WTC11 (cell line): ENCODE results near the gene KIAA0753. TPM values are rescaled to one million over a fixed set of nuclear protein-coding genes. Genes with fewer than 3 reads are reported as not detected.

ENCODE experiments used
- ARID4B ChIP-seq: sonication (generic); formaldehyde crosslinking; IDR thresholded peaks from 2 replicates; pipeline ENCODE4 v1.8.0; 2023; ENCODE audit warnings: missing genetic modification reagents, mild to moderate bottlenecking, borderline replicate concordance
- CBFB ChIP-seq: sonication (generic); formaldehyde crosslinking; IDR thresholded peaks from 2 replicates; pipeline ENCODE4 v1.8.1; 2022; ENCODE audit warnings: mild to moderate bottlenecking, low read depth, missing genetic modification reagents
- CREB1 ChIP-seq: sonication (generic); formaldehyde crosslinking; IDR thresholded peaks from 2 replicates; pipeline ENCODE4 v1.8.0; 2023; ENCODE audit warnings: mild to moderate bottlenecking, missing genetic modification reagents
- CREM ChIP-seq: sonication (generic); formaldehyde crosslinking; IDR thresholded peaks from 2 replicates; pipeline ENCODE4 v1.8.1; 2022; ENCODE audit warnings: mild to moderate bottlenecking, missing genetic modification reagents, moderate library complexity
- E2F4 ChIP-seq: sonication (generic); formaldehyde crosslinking; IDR thresholded peaks from 2 replicates; pipeline ENCODE4 v1.8.1; 2022; ENCODE audit warnings: low read depth, mild to moderate bottlenecking, moderate library complexity, missing genetic modification reagents, borderline replicate concordance
- ELF4 ChIP-seq: sonication (generic); formaldehyde crosslinking; IDR thresholded peaks from 2 replicates; pipeline ENCODE4 v1.8.1; 2022; ENCODE audit warnings: low read depth, mild to moderate bottlenecking, moderate library complexity, missing genetic modification reagents
- FOXJ3 ChIP-seq: sonication (generic); formaldehyde crosslinking; IDR thresholded peaks from 2 replicates; pipeline ENCODE4 v1.9.0; 2021; ENCODE audit warnings: missing genetic modification reagents, mild to moderate bottlenecking, borderline replicate concordance
- GRHL2 ChIP-seq: fragments of 250-450 bp; sonication (Bioruptor Pico); IDR thresholded peaks from 2 replicates; pipeline ENCODE4 v1.8.0; 2022; ENCODE audit warnings: mild to moderate bottlenecking, moderate library complexity; ENCODE audit not compliant: insufficient replicate concordance, severe bottlenecking
- HMGA2 ChIP-seq: fragments of 250-450 bp; sonication (Bioruptor Pico); IDR thresholded peaks from 2 replicates; pipeline ENCODE4 v1.4.0; 2021; ENCODE audit warnings: mild to moderate bottlenecking, moderate library complexity
- HMGXB4 ChIP-seq: sonication (generic); formaldehyde crosslinking; IDR thresholded peaks from 2 replicates; pipeline ENCODE4 v1.8.1; 2023; ENCODE audit warnings: mild to moderate bottlenecking, moderate library complexity, missing genetic modification reagents
- MXD4 ChIP-seq: fragments of 250-450 bp; sonication (Bioruptor Pico); IDR thresholded peaks from 2 replicates; pipeline ENCODE4 v1.8.0; 2021; ENCODE audit warnings: mild to moderate bottlenecking, moderate library complexity, borderline replicate concordance
- MYBL2 ChIP-seq: sonication (generic); formaldehyde crosslinking; IDR thresholded peaks from 2 replicates; pipeline ENCODE4 v1.8.1; 2023; ENCODE audit warnings: mild to moderate bottlenecking, moderate library complexity, missing genetic modification reagents
- NFATC4 ChIP-seq: fragments of 250-450 bp; sonication (Bioruptor Pico); IDR thresholded peaks from 2 replicates; pipeline ENCODE4 v1.9.0; 2021; ENCODE audit warnings: mild to moderate bottlenecking
- NFE2L1 ChIP-seq: sonication (generic); formaldehyde crosslinking; IDR thresholded peaks from 2 replicates; pipeline ENCODE4 v1.8.1; 2023; ENCODE audit warnings: missing genetic modification reagents
- NR1H2 ChIP-seq: sonication (generic); formaldehyde crosslinking; IDR thresholded peaks from 2 replicates; pipeline ENCODE4 v1.9.0; 2021; ENCODE audit warnings: mild to moderate bottlenecking, moderate library complexity, missing genetic modification reagents
- OVOL2 ChIP-seq: fragments of 250-450 bp; sonication (Bioruptor Pico); IDR thresholded peaks from 2 replicates; pipeline ENCODE4 v1.9.0; 2021; ENCODE audit warnings: mild to moderate bottlenecking, borderline replicate concordance
- PREB ChIP-seq: sonication (generic); formaldehyde crosslinking; IDR thresholded peaks from 2 replicates; pipeline ENCODE4 v1.8.1; 2022; ENCODE audit warnings: mild to moderate bottlenecking, missing genetic modification reagents, moderate library complexity, borderline replicate concordance
- SMAD4 ChIP-seq: sonication (generic); formaldehyde crosslinking; IDR thresholded peaks from 2 replicates; pipeline ENCODE4 v1.8.0; 2022; ENCODE audit warnings: mild to moderate bottlenecking, missing genetic modification reagents
- STAT6 ChIP-seq: sonication (generic); formaldehyde crosslinking; conservative IDR thresholded peaks from 2 replicates; pipeline ENCODE4 v1.8.1; 2023; ENCODE audit warnings: mild to moderate bottlenecking, low read depth, missing genetic modification reagents, moderate library complexity
- USF2 ChIP-seq: sonication (generic); formaldehyde crosslinking; IDR thresholded peaks from 2 replicates; pipeline ENCODE4 v1.8.1; 2023; ENCODE audit warnings: mild to moderate bottlenecking, missing genetic modification reagents, moderate library complexity
- ZBTB43 ChIP-seq: sonication (generic); formaldehyde crosslinking; IDR thresholded peaks from 2 replicates; pipeline ENCODE4 v1.8.1; 2023; ENCODE audit warnings: mild to moderate bottlenecking, missing genetic modification reagents
- ZNF121 ChIP-seq: sonication (generic); formaldehyde crosslinking; IDR thresholded peaks from 2 replicates; pipeline ENCODE4 v1.8.0; 2023; ENCODE audit warnings: missing genetic modification reagents
- ZNF263 ChIP-seq: sonication (generic); formaldehyde crosslinking; IDR thresholded peaks from 2 replicates; pipeline ENCODE4 v1.8.1; 2022; ENCODE audit warnings: low read depth, mild to moderate bottlenecking, moderate library complexity, missing genetic modification reagents
- ZNF396 ChIP-seq: fragments of 250-450 bp; sonication (Bioruptor Pico); IDR thresholded peaks from 2 replicates; pipeline ENCODE4 v1.8.0; 2021; ENCODE audit warnings: mild to moderate bottlenecking, moderate library complexity, borderline replicate concordance
- total RNA-seq: library from RNA; stranded (reverse); gene quantifications from 3 replicates; pipeline ENCODE4 v1.2.3, GENCODE V29; 2021

KIAA0753 gene
- total RNA-seq, 1 experiment from 2014 or later = 22.8 TPM

- TF ChIP-seq USF2 (CRISPR knock-in tag) (no peak), SMAD4 (CRISPR knock-in tag) (peak; percentile 63; the same call in 1 of the 2 replicates), E2F4 (CRISPR knock-in tag) (peak; percentile 85), PREB (CRISPR knock-in tag) (no peak), ARID4B (CRISPR knock-in tag) (peak; percentile 82; the same call in 1 of the 2 replicates), ZNF396 (CRISPR knock-in tag) (no peak), CBFB (CRISPR knock-in tag) (no peak), ZBTB43 (CRISPR knock-in tag) (peak; percentile 64; the same call in 1 of the 2 replicates), CREM (CRISPR knock-in tag) (peak; percentile 58; the same call in 1 of the 2 replicates), CREB1 (CRISPR knock-in tag) (peak; percentile 83; the same call in 1 of the 2 replicates), HMGA2 (CRISPR knock-in tag) (no peak), NFE2L1 (CRISPR knock-in tag) (peak; percentile 72; the same call in 1 of the 2 replicates), STAT6 (no peak), ZNF263 (peak; percentile 59; the same call in 1 of the 2 replicates), FOXJ3 (CRISPR knock-in tag) (0 out of 2 replicates have a peak, but pooled peaks have one; percentile 56), MYBL2 (CRISPR knock-in tag) (peak; percentile 76), NFATC4 (CRISPR knock-in tag) (no peak), GRHL2 (CRISPR knock-in tag) (no peak), MXD4 (CRISPR knock-in tag) (no peak), NR1H2 (CRISPR knock-in tag) (peak; percentile 63; the same call in 1 of the 2 replicates), HMGXB4 (CRISPR knock-in tag) (no peak; the same call in 1 of the 2 replicates), ELF4 (CRISPR knock-in tag) (0 out of 2 replicates have a peak, but pooled peaks have one; percentile 53), ZNF121 (CRISPR knock-in tag) (0 out of 2 replicates have a peak, but pooled peaks have one; percentile 2), OVOL2 (no peak)
Observed at GRCh38 chr17:6651919-6652452, 11.5 kb upstream of the KIAA0753 start (continued).
